GM19455 (cell line): Measurements from ENCODE around the gene ZMYND10.

ENCODE experiments used
- ATAC-seq: cut with Tn5 transposase; IDR thresholded peaks from one replicate; pipeline ENCODE4 v1.9.1; 2021; ENCODE audit not compliant: unreplicated experiment

The ZMYND10 gene

DNA sequence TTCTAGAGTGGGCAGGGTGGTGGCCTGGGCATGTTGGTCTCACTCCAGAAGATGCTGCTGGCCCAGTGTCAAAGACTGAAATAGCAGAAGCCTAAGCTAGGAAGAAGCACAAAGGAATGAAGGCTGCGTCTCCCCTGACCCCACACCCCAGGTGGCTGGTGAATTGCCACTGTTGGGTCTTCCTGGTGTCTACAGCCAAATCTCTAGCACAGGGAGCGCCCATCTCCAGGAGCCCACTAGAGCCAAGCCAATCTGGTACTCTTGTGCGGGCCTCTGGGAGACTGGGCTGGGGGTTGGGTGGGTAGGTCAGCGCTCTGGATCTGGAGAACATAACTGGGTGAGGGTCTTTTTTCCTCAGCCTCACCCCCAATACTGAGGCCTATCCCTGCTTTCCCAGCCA lies 18.4 kb downstream of the ZMYND10 start:
- no peak for ATAC-seq

GRCh38 chr3:50326182-50326541 lies 19.4 kb downstream of the ZMYND10 start:
- no peak for ATAC-seq

- no peak for ATAC-seq
These were observed 19.9 kb downstream of the ZMYND10 start for GRCh38 chr3:50325497-50326181.

- no peak for ATAC-seq
These were observed 20.4 kb downstream of the ZMYND10 start for GRCh38 chr3:50325113-50325480.

DNA sequence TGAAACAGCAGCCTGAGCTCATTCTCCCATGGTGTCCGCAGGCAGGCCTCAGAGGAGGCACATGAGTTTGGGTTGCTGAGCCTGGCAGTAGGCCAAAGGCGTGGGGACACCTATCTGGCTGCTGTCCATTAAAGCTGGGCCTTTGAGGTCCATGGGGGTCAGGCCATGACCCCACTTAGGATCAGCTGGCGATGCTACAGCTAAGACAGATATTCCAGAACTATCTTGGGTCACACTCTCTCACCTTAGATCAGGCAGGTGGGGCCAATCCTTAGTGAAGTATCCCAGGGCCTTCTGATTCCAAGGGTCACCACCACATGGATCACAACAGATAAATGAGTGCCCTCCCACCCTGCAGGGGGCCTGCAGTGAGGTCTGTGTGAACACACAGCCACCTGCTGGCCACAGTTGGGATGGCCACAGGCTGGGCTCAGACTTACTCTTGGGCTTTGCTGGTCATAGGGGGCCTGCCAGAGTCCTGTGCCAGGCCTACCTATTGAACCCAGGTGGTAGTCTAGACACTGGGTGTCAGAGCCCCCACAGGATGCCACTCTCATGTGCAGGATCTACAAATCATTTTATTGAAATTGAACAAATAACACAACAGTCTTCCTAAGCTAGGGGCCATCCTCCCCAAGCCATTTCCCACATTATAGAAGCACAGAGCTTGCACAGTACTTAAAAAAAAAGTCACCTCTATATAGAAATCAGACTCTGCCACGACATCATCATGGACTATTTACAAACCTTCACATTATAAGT lies 21.0 kb downstream of the ZMYND10 start:
- no peak for ATAC-seq

DNA sequence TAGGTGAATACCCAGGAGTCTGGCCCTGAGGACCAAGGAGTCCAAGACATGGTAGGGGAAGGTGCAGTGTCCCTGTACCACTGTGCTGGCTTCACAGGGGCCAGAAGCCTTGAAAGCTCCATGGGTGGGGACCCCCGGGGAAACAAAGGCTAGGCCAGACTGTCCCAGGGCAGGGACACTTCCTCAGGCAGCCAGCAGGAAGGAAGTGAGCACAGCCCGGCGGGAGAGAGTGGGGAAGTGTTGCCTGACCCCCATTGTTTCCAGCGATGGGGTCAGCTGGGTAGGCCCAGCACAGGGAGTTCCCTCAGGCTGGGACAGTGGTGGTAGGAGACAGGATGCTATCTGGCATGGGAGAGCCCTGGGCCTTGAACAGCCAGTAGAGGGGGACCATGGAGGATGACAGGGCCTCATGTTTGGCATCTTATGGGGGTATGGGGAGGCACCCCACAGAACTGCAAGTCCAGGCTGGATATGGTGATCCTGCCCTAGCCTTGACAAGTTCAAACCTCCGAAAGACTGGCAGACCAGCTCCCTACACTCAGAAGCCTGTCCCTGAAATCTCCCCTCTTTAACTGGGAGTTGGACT lies 21.8 kb downstream of the ZMYND10 start:
- ATAC-seq = no peak

DNA sequence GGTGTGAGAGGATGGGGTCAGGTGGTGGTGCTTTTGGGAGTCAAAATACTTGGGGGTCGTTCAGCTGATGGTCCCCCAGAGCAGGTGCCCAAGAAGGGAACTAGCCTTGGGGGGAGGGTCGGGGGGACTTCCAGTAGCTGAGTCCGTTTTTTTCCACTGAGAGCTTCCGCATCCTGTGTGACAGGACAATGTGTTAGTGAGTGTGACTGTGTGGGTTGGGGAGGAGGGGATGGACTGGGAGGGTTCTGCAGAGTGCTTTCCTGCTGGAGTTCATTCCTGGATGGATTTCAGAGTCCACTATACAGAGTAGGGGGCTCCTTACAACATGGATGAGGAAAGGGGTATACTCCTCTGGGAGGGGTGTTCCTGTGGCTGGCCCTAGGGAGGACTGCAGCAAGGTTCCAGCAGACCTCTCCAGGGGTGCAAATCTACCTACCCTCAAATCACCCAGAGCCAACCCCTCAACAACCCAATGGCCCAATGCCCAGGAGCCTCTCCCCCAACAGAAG lies 22.4 kb downstream of the ZMYND10 start:
- no peak for ATAC-seq

- ATAC-seq = no peak
These were observed 23.0 kb downstream of the ZMYND10 start, which contains the start of gene HYAL2 for GRCh38 chr3:50322386-50323091. HYAL2 (minus strand) TSS chr3:50322745; CDS start chr3:50320489, 2,256 bp downstream.

- no peak for ATAC-seq
These were observed 23.5 kb downstream of the ZMYND10 start for GRCh38 chr3:50322115-50322385.

GRCh38 chr3:50321336-50322114 lies 24.0 kb downstream of the ZMYND10 start:
- peak; percentile 77 for ATAC-seq

GRCh38 chr3:50320853-50321335 lies 24.6 kb downstream of the ZMYND10 start:
- peak; percentile 53 for ATAC-seq

DNA sequence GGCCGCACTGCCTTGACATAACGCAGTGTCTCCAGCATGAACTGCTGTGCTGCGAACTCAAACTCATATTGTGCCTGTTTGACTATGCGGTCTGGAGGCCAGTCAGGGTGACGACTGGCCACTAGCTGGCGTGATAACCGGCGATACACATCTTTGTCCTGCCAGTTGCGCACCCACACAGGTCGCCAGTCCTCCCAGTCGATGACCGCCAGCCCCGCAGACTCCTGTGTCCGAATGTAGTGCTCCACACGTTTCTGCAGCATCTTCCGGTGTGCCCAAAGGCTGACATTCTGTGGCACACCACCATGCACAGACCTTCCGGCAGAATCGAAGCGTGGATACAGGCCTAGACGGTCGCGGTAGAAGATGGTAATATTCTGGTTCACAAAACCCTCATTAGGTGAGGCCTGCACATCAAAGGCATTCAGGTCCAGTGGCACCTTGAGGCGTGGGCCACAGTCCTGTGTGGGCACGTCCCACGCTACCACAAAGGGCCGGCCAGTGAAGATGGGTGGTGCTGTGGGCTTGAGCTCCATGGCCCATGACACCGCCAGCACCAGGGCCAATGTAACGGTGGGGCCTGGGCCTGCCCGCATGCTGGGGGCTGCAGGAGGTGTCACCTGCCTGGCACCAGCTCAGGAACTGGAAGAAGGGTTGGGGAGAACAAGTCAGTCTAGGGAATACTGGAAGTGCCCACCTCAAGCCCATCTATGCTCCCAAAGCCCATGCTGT lies 25.5 kb downstream of the ZMYND10 start:
- ATAC-seq = no peak

- no peak for ATAC-seq
These were observed 26.2 kb downstream of the ZMYND10 start for GRCh38 chr3:50319181-50319893.

GRCh38 chr3:50318615-50319014 lies 26.9 kb downstream of the ZMYND10 start:
- ATAC-seq = no peak

- no peak for ATAC-seq
These were observed 27.4 kb downstream of the ZMYND10 start for GRCh38 chr3:50318163-50318562.

DNA sequence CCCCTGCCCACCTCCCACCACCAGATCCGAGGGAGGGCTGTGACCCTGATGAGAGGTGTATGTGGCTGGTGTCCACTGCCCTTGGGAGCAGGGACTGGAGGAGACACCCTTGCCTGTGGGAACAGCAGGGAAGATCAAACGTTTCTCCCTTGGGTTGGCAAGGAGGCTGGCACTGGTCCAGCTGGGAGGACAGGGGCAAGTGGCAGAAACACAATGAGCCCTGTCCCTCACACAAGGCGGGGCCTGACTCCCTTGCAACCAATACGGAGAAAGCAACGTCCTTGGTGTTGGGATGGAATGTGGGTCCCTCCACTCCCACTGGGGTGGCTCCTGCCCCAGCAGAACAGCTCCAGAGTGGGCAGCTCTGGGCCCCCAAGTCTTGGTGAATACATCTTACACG lies 28.2 kb downstream of the ZMYND10 start:
- no peak for ATAC-seq

DNA sequence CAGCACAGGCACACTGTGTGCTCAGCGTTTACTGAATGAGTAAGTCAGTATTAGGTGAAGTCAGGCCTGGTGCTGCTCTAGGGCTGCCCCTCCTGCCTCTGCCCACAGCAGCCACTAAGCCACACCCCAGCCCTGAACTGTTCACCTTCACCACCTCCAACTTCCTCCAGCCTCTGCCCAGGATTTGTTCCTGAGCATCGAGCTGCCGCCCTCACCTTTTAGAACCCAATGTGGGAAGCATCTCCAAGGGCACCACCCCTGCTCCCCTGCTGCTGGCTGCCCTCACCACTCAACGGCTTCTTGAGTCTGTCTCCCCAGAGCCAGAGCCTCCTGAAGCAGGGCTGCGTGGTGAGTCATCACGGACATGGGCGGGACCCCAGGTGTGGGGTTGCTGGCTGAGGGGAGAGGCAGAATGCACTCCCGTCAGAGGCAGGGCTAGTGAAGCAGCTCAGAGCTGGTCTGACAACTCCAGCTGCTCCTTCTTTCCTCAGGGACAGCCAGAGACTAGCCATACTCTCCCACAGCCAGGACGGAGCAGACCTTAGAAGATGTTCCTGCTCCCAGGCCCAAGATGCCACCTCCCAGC lies 28.8 kb downstream of the ZMYND10 start:
- ATAC-seq = peak; percentile 37

- no peak for ATAC-seq
These were observed 30.7 kb downstream of the ZMYND10 start for GRCh38 chr3:50314816-50315215.

DNA sequence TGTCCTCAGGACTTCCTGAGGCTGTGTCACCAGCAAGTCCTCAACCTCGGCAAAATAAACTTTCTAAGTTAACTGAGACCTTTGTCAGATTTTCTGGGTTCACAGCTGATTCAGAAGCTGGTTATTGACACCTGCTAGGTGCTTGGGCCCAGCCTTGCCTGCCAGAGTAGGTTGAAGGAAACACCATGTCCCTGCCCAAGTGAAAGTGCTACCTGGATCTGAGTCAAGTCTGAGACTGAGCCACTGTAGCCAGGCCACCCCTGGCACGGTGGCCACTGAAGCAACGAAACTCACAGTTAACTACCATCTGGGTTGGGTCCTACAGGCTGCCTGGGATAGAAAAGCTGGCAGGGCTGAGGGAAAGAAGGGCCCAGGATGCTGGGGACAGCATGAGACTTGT lies 31.2 kb downstream of the ZMYND10 start:
- no peak for ATAC-seq
